Transverse colon (tissue), 4 donors: ENCODE measurements around the gene MGARP.

Experiments
- CTCF ChIP-seq, 5 experiments: fragments of 200-600 bp in 3 of 5; fragments of 450-650 bp in 2 of 5; sonication (generic) in 3 of 5; IDR thresholded peaks; 1 replicate in 2 of 5; 2 replicates in 3 of 5; pipeline ENCODE4 v1.5.1; 2016 to 2017; ENCODE audit warnings: antibody characterized with exemption in 5 of 5, inconsistent platforms in 3 of 5, mild to moderate bottlenecking in 2 of 5, moderate library complexity in 1 of 5
- EP300 ChIP-seq: sonication (generic); formaldehyde crosslinking; IDR thresholded peaks from one replicate; pipeline ENCODE4 v1.6.1; 2017; ENCODE audit warnings: antibody characterized with exemption, low read depth
- POLR2A ChIP-seq: fragments of 450-650 bp; IDR thresholded peaks from one replicate; pipeline ENCODE4 v1.6.1; 2016; ENCODE audit warnings: antibody characterized with exemption, mild to moderate bottlenecking, moderate library complexity
- POLR2AphosphoS5 ChIP-seq, 3 donors: sonication (generic); formaldehyde crosslinking; IDR thresholded peaks; one replicate each; pipeline ENCODE4 v1.6.1; 2016; ENCODE audit warnings: antibody characterized with exemption in 3 of 3

GRCh38 chr4:139266583-139267257 is 13.3 kb downstream of the MGARP start:
- TF ChIP-seq CTCF (IDR thresholded peaks at IDR 0.05) = no peak
- peak in 1 of 3 donors; percentile 11 for TF ChIP-seq POLR2AphosphoS5 (IDR thresholded peaks at IDR 0.05)
- no peak for TF ChIP-seq EP300
- no peak for TF ChIP-seq POLR2A
